Kidney (tissue), 22 donors: ENCODE results near the gene SLC25A15. TPM values are rescaled to one million over a fixed set of nuclear protein-coding genes. Genes with fewer than 3 reads are reported as not detected.
A peak's percentile ranks its signal among the peaks of the same experiment; 100 is the strongest.

Experiments used
- DNase-seq, 5 donors: peaks; one replicate each; pipeline ENCODE4 v3.0.0-alpha.2; 2013 to 2020
- FAIRE-seq: peaks from 2 replicates; lab custom pipeline; 2012; peaks lifted over from hg19 to GRCh38; lab: Jason Lieb, UNC
- H3K27ac ChIP-seq, 2 donors: one replicate each; pipeline ENCODE4 v1.7.0; 2013; ENCODE audit warnings: low read depth in 2 of 2, low read length in 2 of 2, inconsistent platforms in 1 of 2
- H3K27me3 ChIP-seq: one replicate; pipeline ENCODE4 v1.7.1; 2013; ENCODE audit warnings: low read length, inconsistent platforms; ENCODE audit not compliant: control insufficient read depth, insufficient read depth
- H3K36me3 ChIP-seq, 3 donors: one replicate each; pipeline versions ENCODE4 v1.7.0 to v1.7.1; 2013; ENCODE audit warnings: low read length in 3 of 3, control low read depth in 1 of 3, inconsistent platforms in 1 of 3; ENCODE audit not compliant: insufficient read depth in 3 of 3, control insufficient read depth in 2 of 3
- H3K4me1 ChIP-seq, 3 donors: one replicate each; pipeline versions ENCODE4 v1.7.0 to v1.7.1; 2013; ENCODE audit warnings: low read length in 3 of 3, inconsistent platforms in 1 of 3, low read depth in 1 of 3; ENCODE audit not compliant: control insufficient read depth in 2 of 3, insufficient read depth in 2 of 3
- H3K4me3 ChIP-seq, 3 donors: one replicate each; pipeline versions ENCODE4 v1.7.0 to v1.8.1; 2013; ENCODE audit warnings: low read length in 3 of 3, control low read depth in 1 of 3, inconsistent platforms in 1 of 3
- H3K9ac ChIP-seq, 3 donors: one replicate each; pipeline versions ENCODE4 v1.7.0 to v1.7.1; 2013; ENCODE audit warnings: low read length in 3 of 3, control low read depth in 1 of 3, inconsistent platforms in 1 of 3
- H3K9me3 ChIP-seq, 3 donors: one replicate each; pipeline versions ENCODE4 v1.7.0 to v1.7.1; 2013; ENCODE audit warnings: low read length in 3 of 3, control low read depth in 1 of 3, inconsistent platforms in 1 of 3; ENCODE audit not compliant: control insufficient read depth in 2 of 3, insufficient read depth in 1 of 3
- intact Hi-C: fragments of 100-400 bp; cut with DNase I; formaldehyde crosslinking; loops from one replicate; pipeline ENCODE4 v1.11.1; 2022
- long read RNA-seq, 10 donors: library from polyadenylated mRNA in 1 of 10; unstranded in 1 of 10; transcript quantifications; one replicate each; pipeline ENCODE4 v2.0.0 and lab custom pipeline, GENCODE V29; 2021 to 2026
- polyA plus RNA-seq: library from polyadenylated mRNA; stranded (reverse); fragments of 350-450 nt; fragmentation: Illumina TruSeq; extraction: RNeasy Lipid Tissue Mini Kit (QIAGEN cat#74804); gene quantifications from one replicate; pipeline ENCODE4 v1.2.3, GENCODE V29; 2014; ENCODE audit warnings: low read depth, low replicate concordance; ENCODE audit not compliant: insufficient read depth
- total RNA-seq: library from RNA; stranded (reverse); fragmentation: NEBNext Ultra II Directional; extraction: Animal tissue kit (Norgen Biotek cat#: 25700); gene quantifications from one replicate; pipeline ENCODE4 v1.2.1, GENCODE V29; 2021
- TF ChIP-seq, protein P1 (sequence below): IDR thresholded peaks from 3 replicates; pipeline ENCODE4 v1.5.1; 2012; ENCODE audit warnings: mild to moderate bottlenecking, moderate library complexity, borderline replicate concordance; ENCODE audit not compliant: insufficient read depth; ENCODE audit errors: extremely low read depth
- donor health status: control.
- donor health status: control.
- donor health status: control.
- donor health status: control.
- donor health status: control.
- donor health status: DM: yes; HTN: yes; CAD: no.
- donor health status: Normal renal cell carcinoma (clear cell type).

Gene SLC25A15
- 7.7 TPM for total RNA-seq
- 5.4 TPM for polyA plus RNA-seq
- long read RNA-seq, donor 1: 0 reads
- long read RNA-seq, donor 2: 0 reads
- long read RNA-seq, donor 3, partial matches to known transcripts: 9 of 9 reads
- long read RNA-seq, donor 3, other reads (novel, unspliced or antisense): 0 of 9 reads
- long read RNA-seq, donor 4: 0 reads
- long read RNA-seq, donor 5: 0 reads
- long read RNA-seq, donor 6, partial matches to known transcripts: 0 of 2 reads
- long read RNA-seq, donor 6, other reads (novel, unspliced or antisense): 0 of 2 reads
- long read RNA-seq, donor 7, partial matches to known transcripts: 0 of 1 reads
- long read RNA-seq, donor 7, other reads (novel, unspliced or antisense): 0 of 1 reads
- long read RNA-seq, donor 8: 0 reads
- long read RNA-seq, donor 9: 0 reads
- long read RNA-seq, donor 10: 0 reads

DNA sequence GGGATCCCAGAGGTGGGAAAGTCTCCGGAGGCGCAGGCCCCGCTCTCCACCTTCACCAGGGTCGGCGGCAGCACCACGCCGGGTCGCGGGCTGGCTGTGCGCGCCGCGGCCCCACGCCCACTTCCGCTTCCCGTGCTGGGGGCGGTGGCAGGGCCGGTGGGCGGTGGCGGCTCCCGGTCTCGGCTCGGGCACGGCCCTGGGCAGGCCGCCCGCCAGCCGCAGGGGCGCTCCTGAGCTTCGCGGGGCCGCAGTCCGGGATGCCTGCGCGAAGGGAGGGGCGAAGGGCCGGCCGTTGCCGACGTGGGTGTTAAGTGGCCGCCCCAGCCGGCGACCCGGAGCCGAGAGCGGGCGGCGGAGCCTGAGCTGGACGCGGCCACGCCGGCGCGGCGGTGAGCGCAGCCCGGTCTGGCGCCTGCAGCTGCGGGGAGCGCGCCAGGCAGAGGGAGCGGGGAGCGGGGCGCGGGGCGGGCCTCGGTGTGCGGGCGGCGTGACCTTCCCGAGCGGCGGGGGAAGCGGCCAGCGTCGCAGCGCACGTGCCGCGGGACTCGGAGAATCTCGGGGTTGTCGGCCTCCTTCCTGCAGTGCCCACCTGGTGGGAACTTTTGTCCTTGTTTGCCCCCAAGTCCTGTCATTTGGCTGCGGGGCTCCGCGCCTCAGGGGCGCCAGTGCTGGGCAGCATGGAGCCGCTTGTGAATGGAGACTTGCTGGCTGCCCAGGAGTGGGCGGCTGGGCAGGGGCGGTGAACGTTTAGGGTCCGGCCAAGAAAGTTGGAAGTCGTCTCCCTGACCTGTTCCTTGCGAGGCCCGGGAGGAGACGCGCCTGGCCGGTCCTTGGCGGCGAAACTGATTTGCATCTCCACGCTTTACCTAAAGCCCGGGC lies at the start of gene SLC25A15:
Gene SLC25A15, plus strand, starts transcription at position 337 of the 879 bp plus-strand sequence. CDS start 3,616 bp downstream, outside the sequence.
- Histone ChIP-seq H3K9ac (peak within 1 kb of the TSS; percentile 44 to 78 (median 49)), H3K27ac (peak within 1 kb of the TSS; percentile 80 to 85), H3K4me1 (peaks cover 0 to 2% (median under 1%) of the 10 kb centered on the region in 3 donors), H3K9me3 (no peaks in the 10 kb centered on the region), H3K27me3 (no peaks in the 10 kb centered on the region), H3K4me3 (peak within 1 kb of the TSS; percentile 63 to 69 (median 64)), H3K36me3 (peaks cover 0 to 4% (median 0%) of the 10 kb centered on the region in 3 donors)
- TF ChIP-seq, protein P1, sequence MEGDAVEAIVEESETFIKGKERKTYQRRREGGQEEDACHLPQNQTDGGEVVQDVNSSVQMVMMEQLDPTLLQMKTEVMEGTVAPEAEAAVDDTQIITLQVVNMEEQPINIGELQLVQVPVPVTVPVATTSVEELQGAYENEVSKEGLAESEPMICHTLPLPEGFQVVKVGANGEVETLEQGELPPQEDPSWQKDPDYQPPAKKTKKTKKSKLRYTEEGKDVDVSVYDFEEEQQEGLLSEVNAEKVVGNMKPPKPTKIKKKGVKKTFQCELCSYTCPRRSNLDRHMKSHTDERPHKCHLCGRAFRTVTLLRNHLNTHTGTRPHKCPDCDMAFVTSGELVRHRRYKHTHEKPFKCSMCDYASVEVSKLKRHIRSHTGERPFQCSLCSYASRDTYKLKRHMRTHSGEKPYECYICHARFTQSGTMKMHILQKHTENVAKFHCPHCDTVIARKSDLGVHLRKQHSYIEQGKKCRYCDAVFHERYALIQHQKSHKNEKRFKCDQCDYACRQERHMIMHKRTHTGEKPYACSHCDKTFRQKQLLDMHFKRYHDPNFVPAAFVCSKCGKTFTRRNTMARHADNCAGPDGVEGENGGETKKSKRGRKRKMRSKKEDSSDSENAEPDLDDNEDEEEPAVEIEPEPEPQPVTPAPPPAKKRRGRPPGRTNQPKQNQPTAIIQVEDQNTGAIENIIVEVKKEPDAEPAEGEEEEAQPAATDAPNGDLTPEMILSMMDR: peak; percentile 19
- no peak for FAIRE-seq
- DNase-seq: peak; percentile 85 to 93 (median 90)
- intact Hi-C loops: no loop called here

GRCh38 chr13:40749327-40749726 lies 40.1 kb upstream of the SLC25A15 start:
- H3K27me3 ChIP-seq: no peaks in the 10 kb centered on the region
- H3K9ac ChIP-seq: no peak overlapping the region
- TF ChIP-seq, protein P1: no peak
- no peaks in the 10 kb centered on the region for H3K4me1 ChIP-seq
- DNase-seq (no peak), FAIRE-seq (peak; percentile 94)
- no peak overlapping the region for H3K4me3 ChIP-seq
- H3K27ac ChIP-seq: no peak overlapping the region
- intact Hi-C loops: no loop called here
- peaks cover 5 to 9% (median 7%) of the 10 kb centered on the region in 3 donors for H3K36me3 ChIP-seq
- H3K9me3 ChIP-seq: no peaks in the 10 kb centered on the region

DNA sequence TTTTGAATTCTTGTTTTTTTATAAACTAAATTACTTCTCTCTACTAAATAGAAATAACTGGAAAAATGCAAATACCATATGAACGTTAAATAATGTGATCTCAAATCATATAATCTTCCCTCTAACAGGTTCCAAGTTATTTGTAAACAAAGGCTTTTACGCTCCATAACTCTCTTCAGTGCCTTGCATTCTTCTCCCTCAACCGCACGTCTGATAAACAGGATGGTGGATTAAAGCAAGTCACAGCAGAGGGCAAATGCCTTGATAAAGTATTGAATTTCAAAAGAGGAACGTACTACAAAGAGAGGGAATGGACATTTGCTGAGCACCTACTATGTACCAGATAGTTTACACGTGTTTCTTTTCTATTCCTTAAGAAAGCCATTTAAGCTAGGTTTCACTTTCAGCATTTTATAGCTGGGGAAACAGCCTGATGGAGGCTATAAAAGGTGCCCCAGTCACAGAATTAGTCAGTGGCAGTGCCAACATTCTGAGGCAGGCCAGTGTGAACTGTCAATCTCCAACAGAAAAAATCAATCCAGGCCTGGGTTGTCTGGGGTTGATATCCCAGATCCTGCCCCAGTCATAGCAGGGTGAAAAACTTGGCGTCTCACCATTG lies 34.2 kb upstream of the SLC25A15 start:
- peak overlapping the region in 1 of 2 donors; percentile 9 for H3K27ac ChIP-seq
- H3K9me3 ChIP-seq: no peaks in the 10 kb centered on the region
- TF ChIP-seq, protein P1: no peak
- no peaks in the 10 kb centered on the region for H3K27me3 ChIP-seq
- H3K36me3 ChIP-seq: peaks cover 8 to 19% (median 10%) of the 10 kb centered on the region in 3 donors
- DNase-seq: no peak
- H3K4me1 ChIP-seq: no peaks in the 10 kb centered on the region
- H3K4me3 ChIP-seq: peak overlapping the region in 2 of 3 donors; percentile 32 to 43
- FAIRE-seq: no peak
- intact Hi-C loops: no loop called here
- H3K9ac ChIP-seq: no peak overlapping the region
